ENCODE results near the gene SLC2A13.
"Not testable (repeated sequence)": the region's sequence is repeated elsewhere in the genome, so short reads cannot be mapped to it uniquely, and the experiment has no call there.

The SLC2A13 gene

DNA sequence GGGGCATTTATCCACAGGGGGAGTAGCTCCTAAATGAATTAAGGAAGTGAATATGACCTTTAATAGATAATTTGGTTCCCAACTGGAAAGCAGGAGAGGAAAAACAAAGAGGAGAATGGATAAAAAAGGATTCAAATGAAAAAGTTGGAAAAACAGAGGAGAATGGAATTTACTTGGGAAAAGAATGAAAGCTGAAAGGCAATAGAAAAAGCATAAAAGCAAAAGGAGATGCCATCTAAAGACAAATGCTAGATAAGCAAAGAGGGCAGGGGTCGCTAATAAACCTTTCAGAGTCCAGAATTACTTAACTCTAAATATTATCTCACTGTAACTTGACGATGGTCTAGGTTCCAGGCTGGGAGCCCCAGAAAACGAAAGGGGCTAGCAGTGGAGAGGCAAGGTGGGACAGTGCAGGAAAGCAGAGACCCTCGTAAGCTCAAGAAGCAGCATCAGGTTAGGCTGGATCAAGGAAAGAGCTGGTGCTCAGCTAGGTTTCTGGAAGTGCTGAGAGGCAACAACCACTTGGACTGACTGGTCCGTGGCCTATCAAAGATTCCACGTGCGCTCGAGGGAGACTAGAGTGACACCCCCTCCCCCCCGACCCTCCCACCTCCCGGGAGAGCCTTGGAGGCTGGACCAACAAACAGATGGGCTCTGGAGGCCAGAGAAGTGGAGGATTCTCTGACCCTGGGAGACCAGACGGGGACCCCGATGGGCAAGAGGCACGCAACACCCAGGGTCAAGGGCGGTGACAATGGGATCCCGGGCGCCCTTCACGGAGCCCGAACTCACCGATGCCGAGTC lies 1.2 kb downstream of the SLC2A13 start:
- DNase-seq (ENCODE audit: low read depth in 2 of 2): no peak

DNA sequence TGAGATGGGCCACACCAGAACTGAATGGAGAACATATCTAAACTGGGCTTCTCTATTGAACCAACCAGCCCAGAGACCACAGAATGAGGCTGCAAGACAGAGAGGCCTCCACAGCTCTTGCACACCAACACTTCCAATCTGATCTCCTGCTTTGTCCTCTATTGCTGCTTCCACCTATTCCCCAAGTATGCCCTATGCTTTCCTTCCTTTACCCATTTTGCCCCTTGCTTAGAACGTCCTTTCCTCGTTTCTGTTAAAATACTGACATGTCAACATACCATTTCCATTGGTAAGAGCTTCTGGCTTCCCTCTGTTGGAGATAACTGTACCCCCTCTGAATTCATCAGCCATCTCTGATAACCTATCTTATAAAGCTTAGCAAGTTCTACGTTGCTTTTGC lies 2.8 kb downstream of the SLC2A13 start:
- no peak for DNase-seq (ENCODE audit: low read depth in 2 of 2)

DNA sequence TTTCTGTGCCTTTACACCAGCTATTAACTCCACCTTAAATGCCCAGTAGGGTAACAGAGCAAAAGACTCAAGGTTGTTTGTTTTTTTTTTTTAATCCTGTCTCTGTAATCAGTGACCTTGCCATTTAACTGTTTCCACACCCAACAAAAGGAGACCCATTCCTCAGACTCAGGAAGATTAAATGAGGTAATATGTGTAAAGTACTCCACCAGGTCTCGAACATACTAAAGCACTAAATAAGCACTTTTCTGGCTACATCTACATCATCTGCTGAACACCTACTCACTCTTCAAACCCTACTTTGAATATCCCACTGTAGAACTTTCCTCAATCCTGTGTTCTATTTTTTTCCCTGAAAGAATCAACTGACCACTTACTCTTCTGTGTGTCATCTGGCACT lies 4.1 kb downstream of the SLC2A13 start:
- DNase-seq (ENCODE audit: low read depth in 2 of 2): no peak

DNA sequence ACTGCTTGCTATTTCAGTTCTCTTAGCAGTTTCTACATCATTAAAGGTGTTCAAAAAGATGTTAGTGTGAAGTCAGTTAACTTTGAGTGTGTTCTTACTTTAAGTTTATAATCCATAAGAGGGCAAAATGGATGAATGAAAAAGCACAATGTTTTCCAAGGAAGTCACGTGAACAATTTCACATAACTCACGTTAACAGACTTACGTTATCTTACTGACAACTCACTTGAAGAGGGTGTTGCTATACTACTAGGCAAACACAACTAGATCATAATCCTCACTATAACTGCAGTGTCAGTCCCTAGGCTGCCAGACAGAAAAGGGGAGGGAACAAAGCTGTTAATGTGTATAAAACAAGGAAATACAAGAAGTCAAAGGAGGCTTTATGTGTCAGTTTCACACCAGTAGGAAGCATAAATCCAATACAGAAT lies 6.4 kb downstream of the SLC2A13 start:
- DNase-seq (ENCODE audit: low read depth in 2 of 2): no peak

DNA sequence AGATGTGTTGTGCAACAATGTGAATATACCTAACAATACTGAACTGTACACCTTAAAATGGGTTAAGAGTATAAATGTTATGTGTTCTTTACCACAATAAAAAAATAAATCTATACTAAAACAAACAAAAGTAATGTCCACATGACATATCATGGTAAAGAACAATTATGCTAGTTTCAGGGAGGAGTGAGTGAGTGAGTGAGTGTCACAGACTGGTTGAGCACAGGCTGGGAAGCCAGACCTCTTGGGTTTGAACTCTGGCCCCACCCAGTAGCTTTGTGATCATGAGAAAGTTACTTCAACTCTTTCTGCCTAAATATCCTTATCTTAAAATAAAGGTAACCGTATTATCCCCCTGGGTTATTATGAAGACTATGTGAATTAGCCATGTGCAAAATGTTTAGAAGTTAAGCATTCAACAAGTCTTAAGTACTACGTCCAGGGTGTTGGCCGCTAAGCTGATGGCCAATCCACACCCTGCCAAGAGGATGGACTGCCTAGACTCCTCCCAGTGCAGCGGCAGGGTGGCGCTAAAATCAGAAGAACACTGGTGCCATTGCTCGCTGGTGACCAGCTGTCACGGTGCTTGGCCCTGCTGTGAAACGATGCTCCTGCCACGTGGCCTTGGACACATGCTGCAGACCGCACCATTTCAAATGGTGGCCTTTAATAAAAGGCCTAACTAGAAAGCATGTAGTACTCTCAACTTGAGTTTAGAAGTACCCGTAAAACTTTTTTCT lies 7.3 kb downstream of the SLC2A13 start:
- DNase-seq (ENCODE audit: low read depth in 2 of 2): no peak

DNA sequence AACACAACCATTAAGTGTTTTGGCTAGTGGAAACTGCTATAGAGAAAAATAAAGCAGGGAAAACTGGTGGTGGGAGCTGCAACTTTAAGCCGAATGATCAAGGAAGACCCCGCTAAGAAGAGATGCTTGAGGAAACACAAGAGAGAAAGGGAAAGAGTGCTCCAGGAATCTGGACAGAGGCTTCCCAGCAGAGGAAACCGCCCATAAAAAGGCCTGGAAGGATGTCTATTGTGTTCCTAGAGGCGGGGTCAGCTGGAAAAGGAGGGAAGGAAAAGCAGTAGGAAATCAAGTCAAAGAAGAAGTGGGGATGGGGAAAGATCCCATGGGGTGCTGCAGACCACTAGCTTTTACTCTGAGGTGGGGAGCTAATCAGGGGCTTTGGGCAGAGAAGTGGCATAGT lies 12.4 kb downstream of the SLC2A13 start:
- no peak for DNase-seq (ENCODE audit: low read depth in 2 of 2)

DNA sequence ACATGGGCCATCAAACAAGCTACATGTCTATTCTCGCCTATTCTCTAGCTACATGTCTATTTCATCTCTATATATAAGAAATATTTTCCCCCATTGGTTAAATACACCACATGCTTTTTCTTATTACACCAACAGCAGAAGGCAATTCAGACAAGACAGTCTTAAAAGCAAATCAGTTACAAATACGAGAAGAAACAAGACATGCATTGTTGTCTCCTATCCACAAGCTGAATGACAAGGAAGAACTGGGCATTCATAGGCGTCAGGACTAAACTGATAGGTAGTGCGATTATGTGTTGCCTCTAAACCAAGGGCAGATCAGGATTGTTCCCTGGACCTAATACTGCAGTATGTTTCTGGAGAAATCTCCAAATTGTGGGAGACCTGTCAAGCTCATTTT lies 19.4 kb downstream of the SLC2A13 start:
- no peak for DNase-seq (ENCODE audit: low read depth in 2 of 2)

DNA sequence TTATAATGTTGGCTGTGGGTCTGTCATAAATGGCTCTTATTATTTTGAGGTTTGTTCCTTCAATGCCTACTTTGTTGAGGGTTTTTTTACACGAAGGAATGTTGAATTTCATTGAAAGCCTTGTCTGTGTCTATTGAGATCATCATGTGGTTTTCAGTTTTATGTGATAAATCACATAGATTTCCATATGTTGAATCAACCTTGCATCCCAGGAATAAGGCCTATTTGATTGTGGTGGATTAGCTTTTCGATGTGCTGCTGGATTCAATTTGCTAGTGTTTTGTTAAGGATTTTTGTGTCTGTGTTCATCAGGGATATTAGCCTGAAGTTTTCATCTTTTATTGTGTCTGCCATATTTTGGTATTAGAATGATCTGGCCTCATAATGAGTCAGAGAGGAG lies 27.6 kb downstream of the SLC2A13 start:
- no peak for DNase-seq (ENCODE audit: low read depth in 2 of 2)

DNA sequence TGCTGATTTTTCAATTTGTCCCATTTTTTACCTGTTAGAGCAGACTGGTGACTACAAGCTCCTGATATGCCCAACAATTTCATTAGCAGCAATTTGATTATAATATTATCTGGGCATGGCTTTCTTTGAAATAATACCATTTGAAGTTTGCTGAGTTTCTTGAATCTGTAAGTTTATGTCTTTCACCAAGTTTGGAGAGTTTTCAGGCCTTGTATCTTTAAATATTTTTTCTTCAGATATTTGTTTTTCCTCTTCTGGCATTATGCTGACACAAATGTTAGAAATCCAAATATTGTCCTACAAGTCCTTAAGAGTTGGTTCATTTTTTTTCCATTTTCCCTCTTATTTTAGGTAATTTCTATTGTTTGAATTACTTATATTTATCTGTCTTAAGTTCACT lies 30.4 kb downstream of the SLC2A13 start:
- DNase-seq (ENCODE audit: low read depth in 2 of 2): no peak

DNA sequence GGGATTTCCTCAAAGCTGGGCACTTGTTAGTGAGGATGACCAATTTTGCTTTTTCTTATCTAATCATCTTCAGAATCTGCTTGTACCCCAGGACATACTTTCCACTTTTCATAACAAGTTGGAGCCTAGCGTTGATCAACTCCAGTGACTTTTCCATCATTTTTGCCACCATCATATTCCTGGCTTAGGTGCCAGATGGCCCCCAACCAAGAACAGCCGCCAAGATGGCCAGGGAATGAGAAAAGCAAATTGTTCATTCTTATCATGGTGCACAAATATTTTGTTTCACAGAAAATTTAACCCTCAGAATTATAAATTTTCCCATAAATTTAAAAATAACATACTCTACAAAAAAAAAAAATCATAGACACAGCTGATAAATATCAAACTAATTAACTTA lies 37.5 kb downstream of the SLC2A13 start:
- DNase-seq (ENCODE audit: low read depth in 2 of 2): no peak

DNA sequence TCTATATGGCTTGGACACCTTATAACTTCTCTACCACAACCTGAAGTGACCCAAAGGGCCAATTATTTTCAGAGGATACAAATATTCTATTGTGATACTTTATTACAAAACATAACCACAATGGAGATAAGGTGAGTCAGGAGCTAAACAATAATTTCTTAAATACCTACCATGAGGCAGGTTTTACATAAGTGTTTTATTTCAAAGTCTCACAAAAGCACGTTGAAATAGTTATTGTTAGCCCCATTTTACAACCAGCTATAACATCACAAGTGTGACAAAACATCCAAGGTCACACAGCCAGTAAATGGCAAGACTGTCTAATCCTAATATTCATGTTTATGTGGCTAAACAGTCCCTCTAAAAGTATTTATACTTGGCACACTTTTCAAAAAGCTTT lies 40.2 kb downstream of the SLC2A13 start:
- DNase-seq (ENCODE audit: low read depth in 2 of 2): no peak

DNA sequence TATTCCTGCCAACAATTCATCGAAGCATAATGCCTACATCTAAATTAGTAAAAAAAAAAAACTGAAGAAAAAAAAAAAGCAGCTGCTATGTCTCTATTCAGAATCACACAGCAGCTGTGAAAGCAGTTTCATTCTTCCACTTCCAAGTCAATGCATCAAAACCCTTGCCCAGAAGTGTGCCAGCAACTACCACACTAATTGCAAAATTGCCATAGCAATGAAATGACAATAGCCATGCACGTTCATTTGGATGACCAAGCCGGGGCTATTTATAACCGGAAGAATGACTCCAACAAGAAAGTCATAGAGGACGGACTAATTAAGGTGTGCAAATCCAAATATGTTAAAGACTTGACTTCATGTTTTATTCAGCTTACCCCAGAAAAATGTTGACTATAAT lies 42.5 kb downstream of the SLC2A13 start:
- no peak for DNase-seq (ENCODE audit: low read depth in 2 of 2)

DNA sequence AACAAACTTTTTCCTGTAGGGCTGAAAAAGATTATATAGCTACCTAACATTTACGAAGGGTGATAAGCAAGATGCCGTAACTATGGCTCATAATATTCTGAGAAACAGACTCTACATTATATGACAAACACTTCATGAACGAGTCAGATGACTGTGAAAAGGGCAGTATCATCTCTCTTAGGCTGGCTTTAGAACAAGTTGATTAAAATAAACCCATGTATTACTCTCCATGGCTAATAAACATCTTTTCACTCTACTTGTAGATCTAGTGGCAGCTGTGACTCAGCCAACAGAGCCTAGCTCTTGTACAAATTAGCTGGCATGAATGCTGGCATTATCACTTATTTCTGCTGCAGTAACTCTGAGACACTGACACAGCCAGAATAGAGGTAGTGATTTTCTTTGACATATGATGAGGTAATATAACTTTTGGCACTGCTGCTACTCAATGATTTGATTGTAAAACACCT lies 47.1 kb downstream of the SLC2A13 start:
- no peak for DNase-seq (ENCODE audit: low read depth in 2 of 2)

DNA sequence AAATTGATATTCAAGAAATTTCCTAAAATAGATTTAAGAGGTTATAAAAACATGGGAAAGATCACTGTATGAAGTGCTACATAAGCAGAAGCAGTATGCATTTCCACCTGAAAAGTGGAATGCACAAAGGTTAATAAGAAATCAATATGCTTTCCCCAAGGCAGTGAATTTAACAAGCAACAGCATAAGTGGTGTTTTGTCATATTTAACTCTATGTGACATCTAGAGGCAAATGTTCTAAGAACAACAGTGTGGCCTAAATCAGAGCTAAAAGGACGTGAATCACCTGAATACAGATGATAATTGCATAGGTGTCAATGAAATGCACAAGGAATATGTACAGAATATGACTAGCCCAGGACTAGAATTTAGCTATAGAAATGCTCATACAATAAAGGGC lies 49.5 kb downstream of the SLC2A13 start:
- no peak for DNase-seq (ENCODE audit: low read depth in 2 of 2)

DNA sequence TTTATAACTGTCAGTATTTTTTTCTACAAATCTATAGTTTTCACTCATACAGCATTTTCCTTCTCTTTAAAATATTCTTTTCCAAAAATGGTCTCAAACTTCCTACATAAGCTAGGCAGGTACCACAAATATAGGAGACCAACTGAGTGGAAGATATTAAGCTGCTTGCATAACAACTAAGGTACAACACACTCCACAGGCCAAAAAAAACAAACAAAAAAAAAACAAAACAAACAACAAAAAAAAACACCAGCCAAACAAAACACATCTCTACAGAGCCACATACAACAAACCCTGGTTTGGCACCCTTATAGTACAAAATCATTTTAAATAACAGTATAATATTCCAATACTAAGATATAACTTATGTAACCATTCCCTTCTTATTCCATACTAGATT lies 50.1 kb downstream of the SLC2A13 start:
- no peak for DNase-seq (ENCODE audit: low read depth in 2 of 2)

DNA sequence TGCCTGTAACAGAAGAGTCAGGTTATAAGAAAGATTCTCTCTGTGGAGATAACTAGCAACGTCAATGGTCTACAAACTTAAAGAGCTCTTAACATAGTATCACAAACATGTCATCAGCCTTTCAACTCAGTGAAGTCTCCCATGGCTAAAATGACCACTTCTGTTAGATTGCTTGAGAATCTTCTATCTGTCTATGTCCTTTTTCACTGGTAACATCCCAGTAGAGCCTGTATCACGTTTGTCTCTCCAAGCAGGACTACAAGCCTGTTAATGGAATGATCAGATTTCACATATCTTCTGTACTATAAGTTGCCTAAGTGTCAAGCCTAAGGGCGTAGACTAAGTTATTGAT lies 50.7 kb downstream of the SLC2A13 start:
- DNase-seq (ENCODE audit: low read depth in 2 of 2): no peak

DNA sequence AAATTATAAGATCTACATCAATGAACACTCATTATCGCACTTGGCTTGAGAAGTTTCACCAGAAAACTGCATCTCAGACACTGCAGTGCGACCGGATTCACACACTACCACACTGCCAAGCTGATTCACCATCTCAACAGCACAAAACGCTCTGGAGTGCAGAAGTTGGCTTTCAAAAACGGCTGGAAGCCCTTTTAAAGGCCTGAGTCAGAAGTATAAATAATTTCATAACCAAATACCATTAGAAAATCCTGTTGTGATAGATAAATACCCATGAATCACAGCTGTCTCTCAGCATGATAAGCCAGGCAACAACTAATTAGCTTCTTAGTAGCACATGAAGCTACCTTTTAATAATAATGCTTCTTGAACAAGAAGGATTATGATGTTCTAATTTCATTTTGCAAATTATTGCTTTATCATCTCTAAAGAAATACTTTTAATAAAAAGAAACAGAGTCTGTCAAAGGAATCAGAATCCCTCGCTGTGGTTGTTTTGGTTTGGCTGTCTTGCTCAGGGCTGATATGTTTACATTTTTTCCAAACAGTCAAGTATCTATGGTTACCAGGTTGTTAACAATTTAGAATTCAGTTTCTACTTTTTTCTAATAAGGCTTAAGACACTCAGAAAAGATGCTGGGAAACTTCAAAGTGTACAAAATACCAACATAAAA lies 51.2 kb downstream of the SLC2A13 start:
- no peak for DNase-seq (ENCODE audit: low read depth in 2 of 2)

DNA sequence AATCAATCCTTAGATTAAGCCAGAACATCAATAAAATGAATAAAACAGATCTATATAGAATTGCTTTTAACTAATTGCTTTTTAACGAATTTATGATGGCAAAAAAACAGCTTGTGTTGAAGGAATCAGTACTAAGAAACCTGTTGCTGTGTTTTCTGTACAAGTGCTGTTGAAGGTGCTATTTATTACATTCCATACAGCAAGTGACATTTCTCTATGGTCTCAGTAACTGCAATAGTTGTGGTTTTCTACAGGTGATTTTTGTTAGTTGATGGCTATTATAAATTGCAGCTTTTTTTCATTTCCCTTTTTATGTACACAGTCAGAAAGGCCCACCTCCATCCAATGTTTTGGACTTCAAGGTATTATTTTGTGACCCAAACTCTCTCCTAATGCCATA lies 56.6 kb downstream of the SLC2A13 start:
- DNase-seq (ENCODE audit: low read depth in 2 of 2): no peak

DNA sequence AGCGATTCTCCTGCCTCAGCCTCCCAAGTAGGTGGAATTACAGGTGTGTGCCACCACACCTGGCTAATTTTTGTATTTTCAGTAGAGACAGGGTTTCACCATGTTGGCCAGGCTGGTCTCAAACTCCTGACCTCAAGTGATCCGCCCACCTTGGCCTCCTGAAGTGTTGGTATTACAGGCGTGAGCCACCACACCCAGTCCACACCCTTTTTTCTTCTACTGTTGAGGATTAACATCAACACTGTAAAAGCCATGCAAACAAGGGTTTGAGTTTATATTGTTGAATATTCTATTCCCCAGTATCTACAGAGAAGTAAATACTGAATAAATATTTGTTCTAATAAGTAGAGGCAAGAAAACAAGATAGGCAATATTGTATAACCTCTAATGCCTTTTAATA lies 58.9 kb downstream of the SLC2A13 start:
- DNase-seq (ENCODE audit: low read depth in 2 of 2): not testable (repeated sequence)

DNA sequence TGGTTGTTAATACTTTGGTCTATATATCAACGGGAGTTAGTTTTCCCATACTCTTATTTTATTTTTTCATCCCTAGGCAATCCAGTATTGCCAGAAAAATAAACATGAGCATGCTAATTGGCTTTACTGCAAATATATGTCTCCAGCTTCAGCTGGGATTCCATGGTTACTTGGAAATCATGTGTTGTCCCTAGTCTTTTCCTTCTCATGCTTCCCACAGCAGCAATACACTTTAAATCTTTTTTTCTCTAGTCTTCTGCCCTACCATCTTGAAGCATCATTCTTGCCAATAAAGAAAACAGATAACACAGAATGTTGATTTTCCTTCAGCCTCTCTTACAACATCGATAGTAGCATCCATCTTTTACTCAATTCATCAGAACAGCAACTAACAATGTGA lies 60.2 kb downstream of the SLC2A13 start:
- DNase-seq (ENCODE audit: low read depth in 2 of 2): no peak

DNA sequence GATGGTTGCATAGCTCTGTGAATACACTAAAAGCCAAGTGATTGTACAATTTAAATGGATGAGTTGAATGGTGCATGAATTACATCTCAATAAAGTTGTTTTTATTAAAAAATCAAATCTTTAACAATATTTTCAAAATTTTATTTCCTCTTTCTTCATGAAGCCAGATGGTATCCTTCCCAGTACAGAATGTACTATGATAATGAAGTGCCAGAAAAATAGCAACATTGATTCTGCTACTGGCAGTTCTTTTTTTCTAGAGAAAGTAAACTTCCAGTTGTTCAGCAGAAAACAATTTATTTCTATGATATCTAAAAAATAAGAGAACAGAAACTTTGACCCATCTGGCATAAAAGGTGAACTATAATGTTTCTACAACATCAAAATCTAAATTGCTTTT lies 61.5 kb downstream of the SLC2A13 start:
- no peak for DNase-seq (ENCODE audit: low read depth in 2 of 2)

DNA sequence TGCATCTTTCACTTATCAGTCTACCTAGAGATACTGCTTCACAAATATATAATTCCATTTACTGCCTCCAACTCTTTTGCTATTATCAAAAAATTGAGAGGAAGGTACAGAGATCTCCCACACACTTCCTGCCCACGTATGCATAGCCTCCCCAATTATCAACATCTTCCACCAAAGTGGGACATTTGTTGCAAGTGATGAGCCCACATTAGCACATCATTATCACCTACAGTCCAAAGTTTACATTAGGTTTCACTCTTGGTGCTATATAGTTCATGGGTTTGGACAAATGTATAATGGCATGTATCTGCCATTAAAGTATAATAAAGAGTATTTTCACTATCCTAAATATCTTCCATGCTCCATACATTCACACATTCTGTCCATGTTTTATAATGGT lies 66.3 kb downstream of the SLC2A13 start:
- no peak for DNase-seq (ENCODE audit: low read depth in 2 of 2)

DNA sequence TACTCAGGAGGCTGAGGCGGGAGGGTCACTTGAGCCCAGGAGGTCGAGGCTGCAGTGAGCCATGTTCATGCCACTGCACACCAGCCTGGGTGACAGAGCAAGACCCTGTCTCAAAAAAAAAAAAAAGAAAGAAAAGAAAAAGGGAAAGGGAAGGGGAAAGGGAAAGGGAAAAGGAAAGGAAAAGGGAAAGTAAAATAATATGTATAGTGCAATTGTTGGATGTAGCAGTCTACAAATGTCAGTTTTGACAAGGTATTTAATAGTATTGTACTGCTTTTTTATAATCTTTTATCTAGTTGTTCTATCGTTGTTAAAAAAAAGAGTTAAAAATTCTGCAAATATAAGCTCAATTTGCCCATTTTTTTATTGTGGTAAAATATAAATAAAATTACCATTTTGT lies 67.3 kb downstream of the SLC2A13 start:
- DNase-seq (ENCODE audit: low read depth in 2 of 2): no peak

All from stimulated activated CD8-positive, alpha-beta memory T cell treated with anti-CD3 and anti-CD28 coated beads, Interleukin-7, amount 100 ng/mL, for 1 hour (primary cell).